ENCODE data around the gene TRPM2. TPM values are rescaled to one million over a fixed set of nuclear protein-coding genes. Genes with fewer than 3 reads are reported as not detected.

Gene TRPM2
- total RNA-seq, 1 experiment from 2014 or later: 28.1 TPM

GRCh38 chr21:44326716-44327602 lies 26.5 kb upstream of the TRPM2 start:
- TSS peak; percentile 60 for BruUV-seq (replicated peaks)

More at GRCh38 chr21:44326716-44327602, 26.5 kb upstream of the TRPM2 start:
- TF ChIP-seq CBX3 (IDR thresholded peaks at IDR 0.05; ENCODE audit: low read depth): no peak
- TF ChIP-seq FOSL1 (IDR thresholded peaks at IDR 0.05; ENCODE audit: low read depth): no peak
- no peak for TF ChIP-seq TCF7L2 (IDR thresholded peaks at IDR 0.05; ENCODE audit: borderline replicate concordance, extremely low read depth, insufficient read depth, insufficient read length)
- TF ChIP-seq CTCF (IDR thresholded peaks at IDR 0.05 in 2 of 3, conservative IDR thresholded peaks at IDR 0.05 in 1 of 3; ENCODE audit: borderline replicate concordance in 1 of 3, insufficient read depth in 1 of 3, low read depth in 2 of 3, low read length in 2 of 3): no peak
- no peak for TF ChIP-seq EZH2 (IDR thresholded peaks at IDR 0.05)
- no peak for TF ChIP-seq CEBPB (IDR thresholded peaks at IDR 0.05; ENCODE audit: low read depth)
- no peak for TF ChIP-seq ATF3 (IDR thresholded peaks at IDR 0.05)
- TF ChIP-seq SP1 (IDR thresholded peaks at IDR 0.05; ENCODE audit: low read depth): no peak
- TF ChIP-seq MAX (IDR thresholded peaks at IDR 0.05): no peak
- no peak for TF ChIP-seq SIN3A (IDR thresholded peaks at IDR 0.05; ENCODE audit: low read depth)
- Histone ChIP-seq H3K4me1 (ENCODE audit: control insufficient read depth in 1 of 2, insufficient read depth in 2 of 2, low read length in 2 of 2) (no peaks in the 10 kb centered on the region), H3K9me3 (ENCODE audit: control insufficient read depth in 1 of 2, insufficient read depth in 1 of 2, low read depth in 1 of 2, low read length in 2 of 2) (no peaks in the 10 kb centered on the region), H4K20me1 (ENCODE audit: insufficient read depth) (no peaks in the 10 kb centered on the region), H3K4me3 (replicated peaks in 1 of 2; ENCODE audit: low read depth in 1 of 2, low read length in 2 of 2) (no peak overlapping the region), H3K4me2 (ENCODE audit: low read length) (no peak overlapping the region), H2AFZ (ENCODE audit: low read depth, low read length, poor library complexity, severe bottlenecking) (no peak overlapping the region), H3K27ac (ENCODE audit: low read depth, low read length) (no peak overlapping the region), H3K79me2 (ENCODE audit: insufficient read depth, low read length) (no peaks in the 10 kb centered on the region), H3K9me2 (ENCODE audit: insufficient read depth) (no peaks in the 10 kb centered on the region), H3K36me3 (ENCODE audit: control insufficient read depth in 1 of 2, insufficient read depth in 2 of 2, low read length in 2 of 2) (no peaks in the 10 kb centered on the region; a peak in 1 of 4 replicates), H3K27me3 (ENCODE audit: insufficient read depth, low read length) (no peaks in the 10 kb centered on the region), H3K9ac (ENCODE audit: low read length) (no peak overlapping the region)
- DNase-seq (ENCODE audit: low read depth, low spot score): no peak
- no peak for ATAC-seq
- ChIA-PET RAD21 (ENCODE audit: low non-redundant PET in 1 of 2, low total read pairs in 2 of 2, uncharacterized antibody in 2 of 2, unreplicated experiment in 2 of 2) (no interaction called here), CTCF (no interaction called here), POLR2A (no interaction called here)
- intact Hi-C loops (cut with micrococcal nuclease): no loop called here
